ENCODE measurements around the gene FSCN2.

- TF ChIP-seq POLR2A (IDR thresholded peaks at IDR 0.05) (no peak), CTCF (IDR thresholded peaks at IDR 0.05) (no peak)
These were observed 12.9 kb downstream of the FSCN2 start for GRCh38 chr17:81541123-81541522.

Measured in lower leg skin (tissue), 3 donors.